Cardiac muscle cell (in vitro differentiated cells and primary cell): Measurements from ENCODE around the gene CDH4. TPM values are rescaled to one million over a fixed set of nuclear protein-coding genes. Genes with fewer than 3 reads are reported as not detected.
A peak's percentile ranks its signal among the peaks of the same experiment; 100 is the strongest.

ENCODE experiments used
- DNase-seq, 2 donors: peaks; one replicate each; pipeline versions ENCODE4 v3.0.0 to v3.0.0-alpha.2; 2010 to 2017; ENCODE audit warnings: low read depth in 1 of 2, low spot score in 1 of 2
- H3K27ac ChIP-seq: fragments of 200-600 bp; sonication (generic); 2 replicates; pipeline ENCODE4 v1.5.1; 2016
- H3K27me3 ChIP-seq: fragments of 200-600 bp; sonication (generic); 2 replicates; pipeline ENCODE4 v1.6.0; 2016; ENCODE audit warnings: control low read depth
- H3K36me3 ChIP-seq: fragments of 200-600 bp; sonication (generic); 2 replicates; pipeline ENCODE4 v1.5.1; 2016; ENCODE audit warnings: control low read depth
- H3K4me1 ChIP-seq: fragments of 200-600 bp; sonication (generic); 2 replicates; pipeline ENCODE4 v1.8.1; 2017; ENCODE audit warnings: low read depth, mild to moderate bottlenecking, mixed run types
- H3K4me3 ChIP-seq: fragments of 200-600 bp; sonication (generic); 2 replicates; pipeline ENCODE4 v1.5.1; 2016; ENCODE audit warnings: mild to moderate bottlenecking
- H3K9me3 ChIP-seq: fragments of 200-600 bp; sonication (generic); 2 replicates; pipeline ENCODE4 v1.5.1; 2017; ENCODE audit warnings: low read depth, mild to moderate bottlenecking, control low read depth
- polyA plus RNA-seq: library from polyadenylated mRNA; unstranded; fragments of >200 nt; fragmentation: Nextera tagmentation; extraction: Ambion mirVana; gene quantifications from 2 replicates; pipeline ENCODE4 v1.2.1, GENCODE V29; 2016
- total RNA-seq: library from RNA; depleted of rRNA; stranded (reverse); fragments of >200 nt; gene quantifications from 2 replicates; pipeline ENCODE4 v1.2.3, GENCODE V29; 2016
- TF ChIP-seq, protein P1 (sequence below): IDR thresholded peaks from 2 replicates; pipeline ENCODE4 v1.5.1; 2012; ENCODE audit warnings: low read depth, mild to moderate bottlenecking, low read length

The CDH4 gene
- total and polyA plus RNA-seq, 2 experiments from 2014 or later: 0.43 to 0.80 TPM

DNA sequence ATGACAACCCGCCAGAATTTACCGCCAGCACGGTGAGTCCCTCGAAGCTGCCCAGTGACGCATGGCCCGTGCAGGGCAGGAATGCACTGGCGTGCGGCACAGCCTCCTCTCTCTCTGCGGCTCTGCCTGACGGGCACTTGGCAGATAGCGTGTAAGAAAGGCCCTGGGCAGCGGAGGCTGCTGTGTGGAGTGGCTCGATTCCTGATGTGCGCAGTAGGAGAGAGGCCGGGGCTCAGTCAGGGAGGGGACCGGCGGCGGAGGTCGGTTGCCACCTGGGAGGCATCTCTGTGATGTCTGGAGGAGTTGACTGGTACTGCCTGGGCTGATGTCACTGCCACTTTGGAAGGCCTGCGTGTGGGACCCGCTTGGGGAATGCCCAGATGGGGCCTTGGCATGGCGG, 643.0 kb downstream of the CDH4 start:
- no peaks in the 10 kb centered on the region for H3K36me3 ChIP-seq
- no peak for DNase-seq
- no peaks in the 10 kb centered on the region for H3K27me3 ChIP-seq
- H3K4me3 ChIP-seq: no peak overlapping the region
- no peaks in the 10 kb centered on the region for H3K9me3 ChIP-seq
- no peak overlapping the region for H3K27ac ChIP-seq
- TF ChIP-seq, protein P1, sequence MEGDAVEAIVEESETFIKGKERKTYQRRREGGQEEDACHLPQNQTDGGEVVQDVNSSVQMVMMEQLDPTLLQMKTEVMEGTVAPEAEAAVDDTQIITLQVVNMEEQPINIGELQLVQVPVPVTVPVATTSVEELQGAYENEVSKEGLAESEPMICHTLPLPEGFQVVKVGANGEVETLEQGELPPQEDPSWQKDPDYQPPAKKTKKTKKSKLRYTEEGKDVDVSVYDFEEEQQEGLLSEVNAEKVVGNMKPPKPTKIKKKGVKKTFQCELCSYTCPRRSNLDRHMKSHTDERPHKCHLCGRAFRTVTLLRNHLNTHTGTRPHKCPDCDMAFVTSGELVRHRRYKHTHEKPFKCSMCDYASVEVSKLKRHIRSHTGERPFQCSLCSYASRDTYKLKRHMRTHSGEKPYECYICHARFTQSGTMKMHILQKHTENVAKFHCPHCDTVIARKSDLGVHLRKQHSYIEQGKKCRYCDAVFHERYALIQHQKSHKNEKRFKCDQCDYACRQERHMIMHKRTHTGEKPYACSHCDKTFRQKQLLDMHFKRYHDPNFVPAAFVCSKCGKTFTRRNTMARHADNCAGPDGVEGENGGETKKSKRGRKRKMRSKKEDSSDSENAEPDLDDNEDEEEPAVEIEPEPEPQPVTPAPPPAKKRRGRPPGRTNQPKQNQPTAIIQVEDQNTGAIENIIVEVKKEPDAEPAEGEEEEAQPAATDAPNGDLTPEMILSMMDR: no peak
- no peaks in the 10 kb centered on the region for H3K4me1 ChIP-seq

DNA sequence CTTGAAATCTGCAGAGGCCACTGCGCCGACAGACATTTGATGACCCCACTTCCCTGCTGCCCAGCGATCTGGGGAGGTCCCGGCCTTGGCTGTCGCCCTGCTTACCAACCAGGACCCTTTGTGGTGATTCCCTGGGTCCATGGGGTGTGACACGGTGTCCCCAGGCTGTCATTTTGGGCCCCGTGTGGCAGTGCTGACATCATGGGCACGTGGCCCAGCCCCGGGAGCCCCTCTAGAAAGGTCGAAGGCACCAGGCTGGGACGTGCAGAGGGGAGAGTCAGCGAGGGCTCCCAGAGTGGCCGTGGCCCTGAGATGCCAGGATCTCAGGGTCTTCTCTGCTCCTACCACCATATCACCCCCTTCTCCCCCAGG, 643.6 kb downstream of the CDH4 start:
- Histone ChIP-seq H3K4me1 (no peaks in the 10 kb centered on the region), H3K27me3 (no peaks in the 10 kb centered on the region), H3K27ac (no peak overlapping the region), H3K36me3 (no peaks in the 10 kb centered on the region), H3K4me3 (no peak overlapping the region), H3K9me3 (no peaks in the 10 kb centered on the region)
- no peak for DNase-seq
- TF ChIP-seq, protein P1: no peak

- no peaks in the 10 kb centered on the region for H3K4me1 ChIP-seq
- TF ChIP-seq, protein P1: peak; percentile 74
- H3K36me3 ChIP-seq: no peaks in the 10 kb centered on the region
- peak; percentile 52 to 69 for DNase-seq
- no peak overlapping the region for H3K27ac ChIP-seq
- H3K27me3 ChIP-seq: no peaks in the 10 kb centered on the region
- H3K9me3 ChIP-seq: no peaks in the 10 kb centered on the region
- no peak overlapping the region for H3K4me3 ChIP-seq
These were observed 644.2 kb downstream of the CDH4 start for GRCh38 chr20:61896058-61896961.

GRCh38 chr20:61897401-61898295, 645.6 kb downstream of the CDH4 start:
- no peaks in the 10 kb centered on the region for H3K36me3 ChIP-seq
- DNase-seq: no peak
- TF ChIP-seq, protein P1: no peak

GRCh38 chr20:61898405-61898804, 646.3 kb downstream of the CDH4 start:
- TF ChIP-seq, protein P1: no peak
- Histone ChIP-seq H3K9me3 (no peaks in the 10 kb centered on the region), H3K36me3 (no peaks in the 10 kb centered on the region), H3K27me3 (no peaks in the 10 kb centered on the region), H3K4me3 (no peak overlapping the region), H3K4me1 (no peaks in the 10 kb centered on the region), H3K27ac (no peak overlapping the region)
- no peak for DNase-seq

More at GRCh38 chr20:61897401-61898295, 645.6 kb downstream of the CDH4 start:
- no peak overlapping the region for H3K27ac ChIP-seq
- H3K4me1 ChIP-seq: no peaks in the 10 kb centered on the region
- no peaks in the 10 kb centered on the region for H3K27me3 ChIP-seq
- no peak overlapping the region for H3K4me3 ChIP-seq
- no peaks in the 10 kb centered on the region for H3K9me3 ChIP-seq
